ENCODE results near the gene AK6.
"Not testable (repeated sequence)": the region's sequence is repeated elsewhere in the genome, so short reads cannot be mapped to it uniquely, and the experiment has no call there.

The AK6 gene

DNA sequence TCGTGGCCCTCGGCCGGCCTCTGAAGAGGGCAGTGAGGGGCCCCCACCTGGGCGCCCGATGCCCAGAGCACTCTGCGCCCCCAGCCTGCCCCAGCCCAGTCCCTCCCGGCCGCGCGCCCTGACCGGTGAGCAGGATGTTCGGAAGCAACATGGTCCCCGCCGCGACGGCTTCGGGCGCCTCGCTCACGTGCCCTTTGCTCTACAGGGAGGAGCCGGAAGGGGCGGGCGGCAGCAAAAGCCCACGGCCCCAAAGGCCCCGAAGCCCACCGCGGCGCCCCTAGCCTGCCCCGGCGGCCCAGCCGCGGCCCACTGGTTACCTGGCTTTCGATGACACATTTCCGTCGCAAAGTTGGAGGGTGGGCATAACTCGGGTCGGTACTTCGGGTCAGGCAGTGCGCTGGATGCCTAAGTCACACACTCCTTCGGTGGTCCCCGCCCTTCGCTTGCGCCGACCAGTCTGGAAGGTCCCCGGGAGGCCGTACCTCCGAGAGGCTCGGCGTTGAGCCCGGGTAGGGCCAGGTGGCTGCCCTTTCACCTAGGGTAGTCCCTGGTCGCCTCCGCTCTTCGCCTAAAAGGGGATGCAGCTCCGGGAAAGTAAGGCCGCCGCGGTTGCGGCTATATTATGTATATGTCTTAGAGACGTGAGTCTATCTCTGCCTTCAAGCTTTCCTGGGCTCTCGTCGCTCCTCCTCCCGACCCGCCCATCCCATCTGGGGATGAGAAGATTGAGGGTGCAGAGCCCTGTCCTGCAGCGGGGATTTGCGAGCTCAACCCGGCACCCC lies at the start of gene AK6, which contains the start of the genes RAD17 and TAF9:
AK6 (minus strand) TSS at position 181 of the 782 bp plus-strand sequence; CDS start at position 151, 30 bp downstream.
RAD17 (plus strand) TSS at position 479 of the 782 bp plus-strand sequence. CDS start 2,391 bp downstream, outside the sequence.
TAF9 (minus strand) TSS at position 181 of the 782 bp plus-strand sequence. CDS start 3,783 bp downstream, outside the sequence.
- peak; percentile 89 for DNase-seq (ENCODE audit: low spot score)

DNA sequence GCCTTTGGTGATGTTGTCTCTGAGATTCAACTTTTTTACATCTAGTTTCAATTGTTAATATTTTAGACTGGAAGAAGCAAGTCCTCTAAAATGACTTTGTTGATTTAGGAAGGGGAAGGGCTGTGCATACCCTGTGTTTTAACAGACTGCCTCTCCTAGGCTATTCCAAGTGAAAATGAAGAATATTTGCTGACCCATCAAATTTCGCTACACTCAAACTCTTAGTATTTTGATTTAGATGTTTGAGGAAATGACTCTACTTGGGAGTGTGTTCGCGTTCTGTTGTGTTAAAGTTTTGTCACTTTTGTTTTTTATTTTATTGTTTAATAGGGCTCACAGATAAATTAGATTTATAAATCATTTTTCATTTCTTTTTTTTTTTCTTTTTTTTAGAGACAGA lies 49.2 kb upstream of the AK6 start:
- no peak for DNase-seq (ENCODE audit: low spot score)

DNA sequence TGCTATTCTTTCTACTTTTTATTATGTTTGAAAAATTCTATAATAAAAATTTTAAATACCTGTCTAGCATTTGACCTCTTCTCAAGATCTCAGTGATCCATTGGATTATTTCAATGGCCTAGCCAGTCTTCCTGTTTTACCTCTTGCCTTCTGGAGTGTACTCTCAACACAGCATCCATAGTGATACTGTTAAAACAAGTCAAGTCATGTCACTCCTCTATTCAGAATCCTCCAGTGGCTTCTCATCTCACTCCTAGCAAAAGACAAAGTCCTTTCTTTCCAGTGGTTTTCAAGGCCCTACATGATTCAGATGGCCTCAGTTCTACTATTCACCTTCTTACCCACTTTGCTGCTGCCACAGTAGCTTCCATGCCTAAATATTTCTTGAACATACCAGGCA lies 47.4 kb upstream of the AK6 start:
- DNase-seq (ENCODE audit: low spot score) = no peak

- DNase-seq (ENCODE audit: low spot score) = no peak
Measured at GRCh38 chr5:69416180-69416579, 46.9 kb upstream of the AK6 start.

DNA sequence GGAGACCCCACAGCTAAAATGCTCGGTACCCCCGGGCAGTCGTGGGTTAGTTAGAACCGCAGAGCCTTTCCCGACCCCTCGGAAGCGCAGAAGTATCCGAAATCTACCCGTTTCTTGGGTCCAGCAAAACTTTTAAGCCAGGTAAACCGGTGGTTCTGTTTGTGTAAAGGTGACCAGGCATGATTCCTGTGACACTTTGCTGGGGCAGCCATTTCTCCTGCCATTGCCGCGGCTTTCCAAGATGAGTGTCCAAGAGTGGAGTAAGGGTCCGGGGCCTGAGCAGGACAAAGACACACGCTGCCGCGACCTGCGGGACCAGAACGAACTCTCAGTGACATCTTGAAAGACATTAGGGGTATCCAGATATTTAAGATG lies 46.3 kb upstream of the AK6 start:
- no peak for DNase-seq (ENCODE audit: low spot score)

GRCh38 chr5:69414885-69415583 lies 45.7 kb upstream of the AK6 start, which contains the start of gene MARVELD2:
Gene MARVELD2 (plus strand): TSS chr5:69415116. CDS start chr5:69419386, 4,270 bp downstream.
- DNase-seq (ENCODE audit: low spot score) = peak; percentile 33

DNA sequence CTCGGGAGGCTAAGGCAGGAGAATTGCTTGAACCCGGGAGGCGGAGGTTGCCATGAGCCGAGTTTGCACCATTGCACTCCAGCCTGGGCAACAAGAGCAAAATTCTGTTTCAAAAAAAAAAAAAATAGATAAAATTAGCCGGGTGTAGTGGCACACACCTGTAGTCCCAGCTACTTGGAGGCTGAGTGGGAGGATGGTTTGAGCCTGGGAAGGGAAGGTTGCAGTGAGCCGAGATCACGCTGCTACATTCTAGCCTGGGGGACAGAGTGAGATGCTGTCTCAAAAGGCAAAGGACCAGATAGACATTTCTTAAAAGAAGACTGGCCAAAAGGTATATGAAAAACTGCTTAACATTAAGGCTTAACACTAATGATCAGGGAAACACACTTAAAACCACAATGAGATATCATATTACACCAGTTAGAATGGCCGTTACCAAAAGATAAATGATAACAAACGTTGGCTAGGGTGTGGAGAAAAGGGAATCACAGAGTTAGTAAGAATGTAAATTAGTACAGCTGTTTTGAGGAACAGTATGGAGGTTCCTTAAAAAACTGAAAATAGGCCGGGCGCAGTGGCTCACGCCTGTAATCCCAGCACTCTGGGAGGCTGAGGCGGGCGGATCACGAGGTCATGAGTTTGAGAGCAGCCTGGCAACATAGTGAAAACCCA lies 35.5 kb upstream of the AK6 start:
- DNase-seq (ENCODE audit: low spot score) = no peak

DNA sequence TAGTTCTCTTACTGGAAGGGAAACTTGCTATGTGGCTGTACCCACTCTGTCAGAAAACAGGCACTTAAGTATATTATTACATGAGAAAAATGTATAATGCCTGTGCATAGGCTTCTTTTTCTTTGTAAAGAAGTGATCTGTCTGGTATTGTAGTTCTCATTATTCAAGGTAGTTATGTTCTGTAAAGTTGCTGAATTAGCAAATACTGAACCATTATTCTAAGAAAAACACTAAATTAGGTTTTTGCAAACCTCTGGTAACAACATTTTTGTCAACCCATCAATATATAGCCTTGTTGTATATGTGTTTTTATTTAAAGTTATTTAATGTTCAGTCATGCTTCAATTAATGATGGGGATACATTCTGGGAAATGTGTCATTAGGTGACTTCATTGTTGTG lies 9.1 kb upstream of the AK6 start:
- no peak for DNase-seq (ENCODE audit: low spot score)

GRCh38 chr5:69374911-69375446 lies 5.7 kb upstream of the AK6 start:
- no peak for DNase-seq (ENCODE audit: low spot score)

DNA sequence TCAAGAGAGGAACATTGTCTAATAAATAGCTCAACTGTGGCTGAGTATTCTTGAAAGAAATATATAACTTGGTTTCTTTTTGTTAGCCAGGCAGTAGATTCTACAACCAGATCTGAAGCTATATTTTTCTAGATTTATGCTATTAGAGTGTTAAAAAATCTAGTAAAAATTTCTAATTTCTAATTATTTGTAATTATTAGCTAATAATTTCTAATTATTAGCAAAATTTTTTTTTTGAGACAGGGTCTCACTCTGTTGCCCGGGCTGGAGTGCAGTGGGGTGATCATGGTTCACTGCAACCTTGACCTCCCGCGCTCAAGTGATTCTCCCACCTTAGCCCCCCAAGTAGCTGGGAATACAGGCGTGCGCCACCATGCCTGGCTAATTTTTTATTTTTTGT lies 3.1 kb upstream of the AK6 start:
- DNase-seq (ENCODE audit: low spot score) = no peak

DNA sequence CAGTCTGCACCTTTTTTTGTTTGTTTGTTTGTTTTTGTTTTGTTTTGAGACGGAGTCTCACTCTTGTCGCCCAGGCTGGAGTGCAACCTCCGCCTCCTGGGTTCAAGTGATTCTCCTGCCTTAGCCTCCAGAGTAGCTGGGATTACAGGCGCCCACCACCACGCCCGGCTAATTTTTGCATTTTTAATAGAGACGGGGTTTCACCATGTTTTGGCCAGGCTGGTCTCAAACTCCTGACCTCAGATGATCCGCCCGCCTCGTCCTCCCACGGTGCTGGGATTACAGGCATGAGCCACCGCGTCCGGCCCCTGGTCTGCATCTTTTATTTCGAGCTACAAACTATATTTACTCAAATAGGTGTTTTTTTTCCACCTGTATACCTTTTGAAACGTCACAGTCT lies 1.0 kb upstream of the AK6 start:
- DNase-seq (ENCODE audit: low spot score) = not testable (repeated sequence)

GRCh38 chr5:69368458-69369339 lies 621 bp downstream of the AK6 start:
- DNase-seq (ENCODE audit: low spot score) = no peak

- no peak for DNase-seq (ENCODE audit: low spot score)
Measured at GRCh38 chr5:69367697-69368279, 1.5 kb downstream of the AK6 start.

DNA sequence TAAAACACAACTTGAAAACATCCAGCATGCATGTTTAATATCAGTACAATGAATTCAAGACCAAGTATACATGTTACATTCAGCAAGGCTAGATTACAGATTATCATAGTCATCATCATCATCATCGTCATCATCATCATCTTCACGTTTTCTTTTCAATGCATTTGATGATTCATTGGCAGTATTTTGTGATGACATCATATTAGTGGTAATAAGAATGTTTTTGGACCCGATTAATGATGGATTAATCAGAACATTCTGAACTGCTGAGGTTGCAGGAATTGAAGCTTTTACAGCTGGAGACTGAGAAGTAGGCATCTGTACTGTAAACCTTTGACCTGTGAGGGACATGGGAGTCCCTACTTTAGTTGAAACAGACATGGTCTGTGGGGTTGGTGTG lies 4.5 kb downstream of the AK6 start:
- no peak for DNase-seq (ENCODE audit: low spot score)

GRCh38 chr5:69364414-69364813 lies 4.9 kb downstream of the AK6 start:
- no peak for DNase-seq (ENCODE audit: low spot score)

DNA sequence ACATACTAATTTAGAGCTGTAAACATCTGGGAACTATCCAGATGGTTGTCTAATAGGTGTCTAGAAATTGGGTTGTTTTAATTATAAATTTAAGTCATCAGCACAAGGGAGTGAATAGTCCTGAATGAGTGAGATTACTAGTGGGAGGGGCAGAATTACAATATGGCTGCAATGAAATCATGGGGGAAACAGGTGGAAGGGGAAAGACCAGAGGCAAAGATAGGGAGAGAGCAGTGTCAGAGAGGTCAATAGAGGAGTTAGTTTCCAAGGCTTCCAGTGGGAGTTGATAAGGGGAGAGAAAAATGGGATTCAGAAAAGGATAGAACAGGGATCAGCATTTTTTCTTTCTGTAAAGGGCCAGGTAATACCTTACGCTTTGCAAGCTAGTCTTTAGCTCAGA lies 8.9 kb downstream of the AK6 start:
- DNase-seq (ENCODE audit: low spot score) = no peak

GRCh38 chr5:69359699-69360098 lies 9.6 kb downstream of the AK6 start:
- no peak for DNase-seq (ENCODE audit: low spot score)

GRCh38 chr5:69350664-69351063 lies 18.7 kb downstream of the AK6 start:
- no peak for DNase-seq (ENCODE audit: low spot score)

- no peak for DNase-seq (ENCODE audit: low spot score)
Measured at GRCh38 chr5:69343083-69343482, 26.2 kb downstream of the AK6 start.

- DNase-seq (ENCODE audit: low spot score) = no peak
Measured at GRCh38 chr5:69341520-69342161, 27.7 kb downstream of the AK6 start.

Measured in globus pallidus (tissue), 1 donor.